ENCODE data around the gene ZNF385D.

- TF ChIP-seq CTCF (conservative IDR thresholded peaks at IDR 0.05; ENCODE audit: low read depth, low read length) = no peak
- no peak for TF ChIP-seq EZH2 (IDR thresholded peaks at IDR 0.05; ENCODE audit: borderline replicate concordance, low read depth, low read length, poor library complexity, severe bottlenecking)
Observed at GRCh38 chr3:21647961-21648360, 103.0 kb downstream of the ZNF385D start.
